HG02623 (cell line): ENCODE results near the gene MFSD12.

Experiments
- ATAC-seq: cut with Tn5 transposase; IDR thresholded peaks from one replicate; pipeline ENCODE4 v1.9.1; 2021; ENCODE audit warnings: moderate library complexity; ENCODE audit not compliant: unreplicated experiment

MFSD12 gene

GRCh38 chr19:3557461-3558248, at the start of gene MFSD12:
TSS of gene MFSD12 (minus strand) at chr19:3557586. CDS start at chr19:3557403, 183 bp downstream.
- peak; percentile 68 for ATAC-seq

- no peak for ATAC-seq
Observed at GRCh38 chr19:3606690-3607289, 49.4 kb upstream of the MFSD12 start, which contains the start of gene TBXA2R. TSS of gene TBXA2R (minus strand) at chr19:3606875. CDS start at chr19:3600634, 6,241 bp downstream.

- no peak for ATAC-seq
Observed at GRCh38 chr19:3606174-3606689, 48.8 kb upstream of the MFSD12 start.

- ATAC-seq, result no peak
Observed at GRCh38 chr19:3605770-3606169, 48.4 kb upstream of the MFSD12 start.

- ATAC-seq, result no peak
Observed at GRCh38 chr19:3605361-3605760, 48.0 kb upstream of the MFSD12 start.

GRCh38 chr19:3604987-3605343, 47.6 kb upstream of the MFSD12 start:
- ATAC-seq, result no peak

- ATAC-seq, result no peak
Observed at GRCh38 chr19:3604227-3604986, 47.0 kb upstream of the MFSD12 start.

- ATAC-seq, result no peak
Observed at GRCh38 chr19:3603121-3603811, 45.9 kb upstream of the MFSD12 start.

GRCh38 chr19:3601021-3601420, 43.6 kb upstream of the MFSD12 start:
- no peak for ATAC-seq

- ATAC-seq, result no peak
Observed at GRCh38 chr19:3599776-3600187, 42.4 kb upstream of the MFSD12 start.

GRCh38 chr19:3595521-3596061, 38.2 kb upstream of the MFSD12 start:
- no peak for ATAC-seq

GRCh38 chr19:3593156-3593555, 35.8 kb upstream of the MFSD12 start:
- no peak for ATAC-seq

- ATAC-seq, result no peak
Observed at GRCh38 chr19:3591876-3592613, 34.7 kb upstream of the MFSD12 start.

GRCh38 chr19:3590991-3591659, 33.7 kb upstream of the MFSD12 start:
- ATAC-seq, result no peak

- ATAC-seq, result no peak
Observed at GRCh38 chr19:3589949-3590348, 32.6 kb upstream of the MFSD12 start.

GRCh38 chr19:3589439-3589838, 32.1 kb upstream of the MFSD12 start:
- ATAC-seq, result no peak

- no peak for ATAC-seq
Observed at GRCh38 chr19:3586707-3587346, 29.4 kb upstream of the MFSD12 start.

- no peak for ATAC-seq
Observed at GRCh38 chr19:3586127-3586626, 28.8 kb upstream of the MFSD12 start.
